Lower leg skin (tissue), 4 donors: ENCODE data around the gene RNGTT. TPM values are rescaled to one million over a fixed set of nuclear protein-coding genes. Genes with fewer than 3 reads are reported as not detected.

Experiments
- DNase-seq, 2 donors: peaks; one replicate each; pipeline ENCODE4 v3.0.0-alpha.2; 2019; ENCODE audit warnings: low spot score in 2 of 2
- H3K4me3 ChIP-seq: fragments of 200-600 bp; sonication (generic); 2 replicates; pipeline ENCODE4 v1.5.1; 2017; ENCODE audit warnings: mild to moderate bottlenecking, low read depth; ENCODE audit not compliant: poor library complexity, severe bottlenecking
- POLR2A ChIP-seq, 2 donors: fragments of 450-650 bp; IDR thresholded peaks; one replicate each; pipeline ENCODE4 v1.6.1; 2016 to 2017; ENCODE audit warnings: antibody characterized with exemption in 2 of 2, mild to moderate bottlenecking in 1 of 2, moderate library complexity in 1 of 2
- WGBS, 2 donors: methylation state at CpG; one replicate each; pipeline ENCODE4 v1.1.5; 2018; 5-methylcytosine and 5-hydroxymethylcytosine counted together
- intact Hi-C: fragments of 100-400 bp; cut with DNase I; formaldehyde crosslinking; loops from one replicate; pipeline ENCODE4 v1.15.0; 2023; ENCODE audit warnings: low total_unique reads
- total RNA-seq, 4 donors: library from RNA; depleted of rRNA; stranded (reverse); fragments of >200 nt; gene quantifications; one replicate each; pipeline ENCODE4 v1.1.0, GENCODE V29; 2016
- TF ChIP-seq, protein P1 (sequence below), 3 donors: fragments of 450-650 bp; IDR thresholded peaks; one replicate each; pipeline ENCODE4 v1.5.1; 2016; ENCODE audit warnings: antibody characterized with exemption in 3 of 3, mild to moderate bottlenecking in 3 of 3, moderate library complexity in 2 of 3

RNGTT gene
- total RNA-seq, 4 donors from 2014 or later: 9.3 to 12.0 (median 11.1) TPM

DNA sequence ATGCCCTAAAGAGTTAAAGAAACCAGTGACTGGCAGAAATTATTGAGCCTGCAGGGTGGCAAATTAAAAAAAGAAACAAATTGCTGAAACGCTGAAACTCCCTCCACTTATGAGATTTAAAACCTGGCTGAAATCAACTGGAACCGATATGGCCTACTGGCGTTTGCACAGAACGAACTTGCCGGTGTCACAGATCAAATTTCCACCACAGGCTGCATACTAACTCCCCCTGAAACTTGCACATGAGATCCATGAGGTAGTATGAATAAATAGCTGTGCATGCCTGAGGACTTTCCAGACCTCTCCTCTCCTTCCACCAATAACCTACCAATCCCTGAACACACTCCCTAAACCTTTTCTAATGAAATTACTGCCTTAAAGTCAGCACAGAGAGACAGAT lies 150.4 kb downstream of the RNGTT start:
- intact Hi-C loops: no loop called here
- no peak overlapping the region for H3K4me3 ChIP-seq
- WGBS, 2 donors: 44 to 54% methylated on average over 5 of the region's 5 CpGs
- TF ChIP-seq, protein P1, sequence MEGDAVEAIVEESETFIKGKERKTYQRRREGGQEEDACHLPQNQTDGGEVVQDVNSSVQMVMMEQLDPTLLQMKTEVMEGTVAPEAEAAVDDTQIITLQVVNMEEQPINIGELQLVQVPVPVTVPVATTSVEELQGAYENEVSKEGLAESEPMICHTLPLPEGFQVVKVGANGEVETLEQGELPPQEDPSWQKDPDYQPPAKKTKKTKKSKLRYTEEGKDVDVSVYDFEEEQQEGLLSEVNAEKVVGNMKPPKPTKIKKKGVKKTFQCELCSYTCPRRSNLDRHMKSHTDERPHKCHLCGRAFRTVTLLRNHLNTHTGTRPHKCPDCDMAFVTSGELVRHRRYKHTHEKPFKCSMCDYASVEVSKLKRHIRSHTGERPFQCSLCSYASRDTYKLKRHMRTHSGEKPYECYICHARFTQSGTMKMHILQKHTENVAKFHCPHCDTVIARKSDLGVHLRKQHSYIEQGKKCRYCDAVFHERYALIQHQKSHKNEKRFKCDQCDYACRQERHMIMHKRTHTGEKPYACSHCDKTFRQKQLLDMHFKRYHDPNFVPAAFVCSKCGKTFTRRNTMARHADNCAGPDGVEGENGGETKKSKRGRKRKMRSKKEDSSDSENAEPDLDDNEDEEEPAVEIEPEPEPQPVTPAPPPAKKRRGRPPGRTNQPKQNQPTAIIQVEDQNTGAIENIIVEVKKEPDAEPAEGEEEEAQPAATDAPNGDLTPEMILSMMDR (IDR thresholded peaks at IDR 0.05): no peak
- no peak for TF ChIP-seq POLR2A (IDR thresholded peaks at IDR 0.05)
- DNase-seq: no peak

DNA sequence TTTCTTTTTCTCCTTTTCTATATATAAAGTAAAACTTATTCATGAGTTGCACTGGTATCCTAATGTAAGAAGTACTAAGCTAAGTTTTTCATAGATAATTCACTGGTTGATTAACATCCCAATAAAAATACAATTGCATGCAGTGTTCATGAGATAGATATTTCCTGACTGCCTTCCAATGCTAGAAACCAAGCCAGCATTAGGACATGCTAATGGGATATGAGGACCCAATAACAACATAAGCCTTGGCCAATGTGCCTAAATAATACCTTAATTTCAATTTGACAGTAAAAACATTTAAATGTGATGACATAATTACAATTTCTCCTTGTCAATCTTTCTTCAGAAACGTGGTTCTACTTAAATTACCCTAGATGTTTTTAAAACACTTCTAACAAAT lies 152.7 kb downstream of the RNGTT start:
- intact Hi-C loops: no loop called here
- TF ChIP-seq, protein P1 (IDR thresholded peaks at IDR 0.05): no peak
- TF ChIP-seq POLR2A (IDR thresholded peaks at IDR 0.05): no peak
- H3K4me3 ChIP-seq: no peak overlapping the region
- no peak for DNase-seq
- WGBS, 2 donors: 29 to 36% methylated on average over 1 of the region's 1 CpG

DNA sequence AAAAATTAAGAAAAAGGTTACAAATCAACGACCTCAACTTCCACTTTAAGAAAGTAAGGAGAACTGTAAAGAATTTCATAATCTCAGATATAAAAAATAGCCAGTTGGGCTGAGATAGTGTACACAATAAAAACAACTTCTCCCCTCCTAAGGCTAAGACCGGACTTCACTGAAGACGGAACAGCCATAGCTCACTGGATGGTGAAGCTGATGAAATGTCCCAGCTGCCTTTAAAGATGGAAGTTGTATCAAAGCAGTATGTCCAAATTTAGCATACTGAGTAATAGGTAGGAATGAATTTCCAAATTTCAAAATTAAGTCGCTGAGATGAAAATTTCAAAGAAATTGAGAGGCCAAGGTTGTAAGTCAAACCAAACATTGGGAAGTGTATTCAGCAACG lies 153.3 kb downstream of the RNGTT start:
- intact Hi-C loops: no loop called here

DNA sequence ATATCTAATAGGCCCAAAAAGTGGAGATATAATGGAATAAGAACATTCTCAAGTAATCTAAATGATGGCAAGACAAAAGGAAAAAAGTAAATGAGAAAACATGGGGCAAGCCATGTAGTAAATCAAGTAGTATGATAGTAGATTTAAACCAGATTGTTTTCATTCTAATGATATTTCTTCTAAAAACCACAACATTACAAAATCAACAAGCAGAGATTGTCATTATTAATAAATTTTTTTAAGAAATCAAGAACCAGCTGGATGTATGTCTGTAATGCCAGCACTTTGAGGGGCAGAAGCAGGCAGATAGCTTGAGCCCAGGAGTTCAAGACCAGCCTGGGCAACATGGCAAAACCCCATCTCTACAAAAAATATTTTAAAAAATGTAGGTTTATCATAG lies 155.0 kb downstream of the RNGTT start:
- intact Hi-C loops: no loop called here
- DNase-seq: no peak
- TF ChIP-seq POLR2A (IDR thresholded peaks at IDR 0.05): no peak
- TF ChIP-seq, protein P1 (IDR thresholded peaks at IDR 0.05): no peak
- H3K4me3 ChIP-seq: no peak overlapping the region

More for the DNA sequence above, 153.3 kb downstream of the RNGTT start:
- no peak for DNase-seq
- 88 to 90% methylated on average over 5 of the region's 5 CpGs for WGBS, 2 donors
- TF ChIP-seq POLR2A (IDR thresholded peaks at IDR 0.05): no peak
- TF ChIP-seq, protein P1 (IDR thresholded peaks at IDR 0.05): no peak
- no peak overlapping the region for H3K4me3 ChIP-seq

DNA sequence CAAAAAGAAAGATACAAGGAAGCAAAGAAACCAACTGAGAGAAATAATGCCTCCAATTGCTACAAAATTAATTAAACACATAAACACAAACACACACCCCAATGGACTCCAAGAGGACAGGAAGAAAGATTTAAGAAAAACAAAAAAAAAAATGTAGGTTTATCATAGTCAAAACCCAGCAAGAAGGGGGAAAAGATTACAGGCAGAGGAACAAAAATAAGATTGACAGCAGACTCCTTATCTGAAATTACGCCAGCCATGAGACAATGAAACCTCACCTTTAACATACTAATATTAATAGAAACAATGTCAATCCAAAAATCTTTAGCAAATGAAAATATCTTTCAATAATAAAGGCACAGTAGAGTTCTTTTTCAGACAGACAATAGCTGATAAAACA lies 155.8 kb downstream of the RNGTT start:
- TF ChIP-seq, protein P1 (IDR thresholded peaks at IDR 0.05): no peak
- TF ChIP-seq POLR2A (IDR thresholded peaks at IDR 0.05): no peak
- 95 to 96% methylated on average over 1 of the region's 1 CpG for WGBS, 2 donors
- no peak for DNase-seq
- no peak overlapping the region for H3K4me3 ChIP-seq
- intact Hi-C loops: no loop called here

DNA sequence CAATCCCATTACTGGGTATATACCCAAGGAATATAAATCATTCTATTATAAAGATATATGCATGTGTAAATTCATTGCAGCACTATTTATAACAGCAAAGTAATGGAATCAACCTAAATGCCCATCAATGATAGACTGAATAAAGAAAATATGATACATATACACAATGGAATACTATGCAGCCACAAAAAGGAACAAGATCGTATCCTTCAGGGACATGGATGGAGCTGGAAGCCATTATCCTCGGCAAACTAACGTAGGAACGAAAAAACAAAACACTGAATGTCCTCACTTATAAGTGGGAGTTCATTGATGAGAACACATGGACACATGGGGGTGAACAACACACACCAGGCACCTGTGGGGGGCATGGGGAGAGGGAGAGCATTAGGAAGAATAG lies 156.7 kb downstream of the RNGTT start:
- intact Hi-C loops: no loop called here
- H3K4me3 ChIP-seq: no peak overlapping the region
- DNase-seq: no peak
- TF ChIP-seq POLR2A (IDR thresholded peaks at IDR 0.05): no peak
- TF ChIP-seq, protein P1 (IDR thresholded peaks at IDR 0.05): no peak
- 95 to 96% methylated on average over 4 of the region's 4 CpGs for WGBS, 2 donors
